SK-N-SH (cell line): Measurements from ENCODE around the gene AK5. TPM values are rescaled to one million over a fixed set of nuclear protein-coding genes. Genes with fewer than 3 reads are reported as not detected.

Experiments
- CTCF ChIA-PET: fragments of 300-600, 350-600 bp; formaldehyde crosslinking; extraction: SDS; loops from one replicate; lab custom pipeline; 2021; lab: Yijun Ruan, JAX
- POLR2A ChIA-PET: fragments of 350-600 bp; sonication (Branson Sonifier 250); formaldehyde crosslinking; extraction: SDS; loops from one replicate; lab custom pipeline; 2020; ENCODE audit warnings: antibody characterized with exemption, inconsistent platforms; lab: Yijun Ruan, JAX
- DNase-seq: peaks from one replicate; pipeline ENCODE4 v3.0.0; 2012
- H2AFZ ChIP-seq: fragments of 200-600 bp; sonication (generic); 2 replicates; pipeline ENCODE4 v1.8.1; 2016; ENCODE audit warnings: antibody characterized with exemption, mild to moderate bottlenecking, low read depth
- H3F3A ChIP-seq: fragments of 200-600 bp; sonication (generic); replicated peaks from 2 replicates; pipeline ENCODE3; 2016; ENCODE audit warnings: antibody characterized with exemption, mild to moderate bottlenecking; ENCODE audit not compliant: insufficient read depth
- H3K27ac ChIP-seq, 2 experiments: fragments of 200-500 bp in 1 of 2; fragments of 200-600 bp in 1 of 2; sonication (Bioruptor generic) in 1 of 2; sonication (generic), shearing (Covaris generic) in 1 of 2; 2 replicates each; pipeline versions ENCODE4 v1.5.1 to v1.6.1; 2014 to 2016; ENCODE audit warnings: low read depth in 2 of 2, inconsistent platforms in 1 of 2, low read length in 1 of 2, mild to moderate bottlenecking in 1 of 2, mixed read lengths in 1 of 2
- H3K27me3 ChIP-seq: fragments of 200-600 bp; sonication (generic), shearing (Covaris generic); 2 replicates; pipeline ENCODE4 v1.6.1; 2016; ENCODE audit warnings: mixed run types; ENCODE audit not compliant: insufficient read depth
- H3K36me3 ChIP-seq, 2 experiments: fragments of 200-500 bp in 1 of 2; fragments of 200-600 bp in 1 of 2; sonication (Bioruptor generic) in 1 of 2; sonication (generic) in 1 of 2; replicated peaks in 1 of 2; 2 replicates each; pipeline versions ENCODE3 to v1.5.1; 2014 to 2016; ENCODE audit warnings: low read length in 1 of 2, mild to moderate bottlenecking in 1 of 2; ENCODE audit not compliant: insufficient read depth in 2 of 2, control insufficient read depth in 1 of 2
- H3K4me1 ChIP-seq, 2 experiments: fragments of 200-500 bp in 1 of 2; fragments of 200-600 bp in 1 of 2; sonication (Bioruptor generic) in 1 of 2; sonication (generic), shearing (Covaris generic) in 1 of 2; 2 replicates each; pipeline versions ENCODE4 v1.5.1 to v1.6.1; 2014 to 2016; ENCODE audit warnings: low read depth in 1 of 2, low read length in 1 of 2, mixed run types in 1 of 2; ENCODE audit not compliant: insufficient read depth in 2 of 2, control insufficient read depth in 1 of 2
- H3K4me2 ChIP-seq: fragments of 200-600 bp; sonication (generic), shearing (Covaris generic); 2 replicates; pipeline ENCODE4 v1.6.1; 2017; ENCODE audit warnings: mixed run types
- H3K4me3 ChIP-seq, 2 experiments: fragments of 200-500 bp in 1 of 2; fragments of 200-600 bp in 1 of 2; sonication (Bioruptor generic) in 1 of 2; sonication (generic), shearing (Covaris generic) in 1 of 2; 2 replicates each; pipeline versions ENCODE4 v1.5.1 to v1.8.1; 2014 to 2016; ENCODE audit warnings: low read depth in 2 of 2, inconsistent platforms in 1 of 2, low read length in 1 of 2, mild to moderate bottlenecking in 1 of 2, mixed read lengths in 1 of 2, moderate library complexity in 1 of 2
- H3K79me2 ChIP-seq: fragments of 200-600 bp; sonication (generic); 2 replicates; pipeline ENCODE4 v1.8.1; 2017; ENCODE audit warnings: mild to moderate bottlenecking; ENCODE audit not compliant: insufficient read depth
- H3K9ac ChIP-seq: fragments of 200-600 bp; sonication (generic); 2 replicates; pipeline ENCODE4 v1.6.1; 2017; ENCODE audit warnings: mixed run types
- H3K9me2 ChIP-seq: fragments of 200-600 bp; sonication (generic); 2 replicates; pipeline ENCODE4 v1.6.1; 2017; ENCODE audit warnings: mixed run types
- H3K9me3 ChIP-seq: fragments of 200-600 bp; sonication (generic); 2 replicates; pipeline ENCODE4 v1.6.1; 2017; ENCODE audit warnings: mixed run types, mild to moderate bottlenecking, moderate library complexity
- H4K20me1 ChIP-seq: fragments of 200-600 bp; sonication (generic); 2 replicates; pipeline ENCODE4 v1.6.1; 2017; ENCODE audit warnings: mild to moderate bottlenecking, mixed run types; ENCODE audit not compliant: insufficient read depth
- CHD2 ChIP-seq: fragments of 150-350 bp; IDR thresholded peaks from 2 replicates; pipeline ENCODE4 v1.6.1; 2018; ENCODE audit warnings: low read length; ENCODE audit not compliant: partially characterized antibody
- CTCF ChIP-seq: fragments of 200-600 bp; sonication (generic); IDR thresholded peaks from 2 replicates; pipeline ENCODE4 v1.6.1; 2017; ENCODE audit warnings: antibody characterized with exemption, mild to moderate bottlenecking, moderate library complexity
- ELF1 ChIP-seq: IDR thresholded peaks from 2 replicates; pipeline ENCODE4 v1.4.0; 2012
- FOSL2 ChIP-seq: IDR thresholded peaks from 2 replicates; pipeline ENCODE4 v1.4.0; 2012; ENCODE audit warnings: low read depth, mild to moderate bottlenecking, moderate library complexity, borderline replicate concordance
- FOXM1 ChIP-seq: IDR thresholded peaks from 2 replicates; pipeline ENCODE4 v1.4.0; 2012; ENCODE audit warnings: low read depth, mild to moderate bottlenecking
- GABPA ChIP-seq: IDR thresholded peaks from 2 replicates; pipeline ENCODE4 v1.4.0; 2012; ENCODE audit warnings: low read depth, mild to moderate bottlenecking
- IRF3 ChIP-seq: fragments of 150-350 bp; IDR thresholded peaks from 2 replicates; pipeline ENCODE4 v1.6.1; 2016; ENCODE audit warnings: mild to moderate bottlenecking, low read depth, low read length
- MEF2A ChIP-seq: IDR thresholded peaks from 2 replicates; pipeline ENCODE4 v1.4.0; 2012; ENCODE audit warnings: low read depth, borderline replicate concordance
- NFIC ChIP-seq: IDR thresholded peaks from 2 replicates; pipeline ENCODE4 v1.4.0; 2012; ENCODE audit warnings: borderline replicate concordance
- RAD21 ChIP-seq: IDR thresholded peaks from 2 replicates; pipeline ENCODE4 v1.6.1; 2012; ENCODE audit warnings: mild to moderate bottlenecking, low read length
- RXRA ChIP-seq: IDR thresholded peaks from 2 replicates; pipeline ENCODE4 v1.4.0; 2012; ENCODE audit warnings: low read depth, mild to moderate bottlenecking, borderline replicate concordance
- SMC3 ChIP-seq: IDR thresholded peaks from 2 replicates; pipeline ENCODE4 v1.6.1; 2012; ENCODE audit warnings: low read depth, low read length, improper control_type of control experiment
- TAF1 ChIP-seq: IDR thresholded peaks from 2 replicates; pipeline ENCODE4 v1.6.1; 2012; ENCODE audit warnings: low read depth, mild to moderate bottlenecking, low read length, moderate library complexity, borderline replicate concordance
- TEAD4 ChIP-seq: IDR thresholded peaks from 2 replicates; pipeline ENCODE4 v1.4.0; 2012; ENCODE audit warnings: mild to moderate bottlenecking, borderline replicate concordance; ENCODE audit not compliant: insufficient read depth
- YY1 ChIP-seq: IDR thresholded peaks from 2 replicates; pipeline ENCODE4 v1.4.0; 2012; ENCODE audit warnings: low read depth, mild to moderate bottlenecking
- WGBS: methylation state at CpG from one replicate; pipeline ENCODE4 v1.1.6; 2017; ENCODE audit warnings: low lambda C conversion rate; 5-methylcytosine and 5-hydroxymethylcytosine counted together
- polyA plus RNA-seq, 3 experiments: library from polyadenylated mRNA; depleted of rRNA; stranded (reverse); fragments of >200 nt; gene quantifications; 2 replicates each; pipeline ENCODE4 v1.2.3, GENCODE V29; 2012
- TF ChIP-seq, protein P1 (sequence below): IDR thresholded peaks from 2 replicates; pipeline ENCODE4 v1.4.0; 2012; ENCODE audit warnings: low read depth
- TF ChIP-seq, protein P2 (sequence below): IDR thresholded peaks from 2 replicates; pipeline ENCODE4; 2012
- TF ChIP-seq, protein P3 (sequence below): IDR thresholded peaks from 2 replicates; pipeline ENCODE4 v1.6.1; 2012; ENCODE audit warnings: mild to moderate bottlenecking, low read depth, low read length, moderate library complexity

The AK5 gene
- polyA plus RNA-seq, 1 of the 3 experiments (the other 2 are of a cell fraction): 22.9 TPM

DNA sequence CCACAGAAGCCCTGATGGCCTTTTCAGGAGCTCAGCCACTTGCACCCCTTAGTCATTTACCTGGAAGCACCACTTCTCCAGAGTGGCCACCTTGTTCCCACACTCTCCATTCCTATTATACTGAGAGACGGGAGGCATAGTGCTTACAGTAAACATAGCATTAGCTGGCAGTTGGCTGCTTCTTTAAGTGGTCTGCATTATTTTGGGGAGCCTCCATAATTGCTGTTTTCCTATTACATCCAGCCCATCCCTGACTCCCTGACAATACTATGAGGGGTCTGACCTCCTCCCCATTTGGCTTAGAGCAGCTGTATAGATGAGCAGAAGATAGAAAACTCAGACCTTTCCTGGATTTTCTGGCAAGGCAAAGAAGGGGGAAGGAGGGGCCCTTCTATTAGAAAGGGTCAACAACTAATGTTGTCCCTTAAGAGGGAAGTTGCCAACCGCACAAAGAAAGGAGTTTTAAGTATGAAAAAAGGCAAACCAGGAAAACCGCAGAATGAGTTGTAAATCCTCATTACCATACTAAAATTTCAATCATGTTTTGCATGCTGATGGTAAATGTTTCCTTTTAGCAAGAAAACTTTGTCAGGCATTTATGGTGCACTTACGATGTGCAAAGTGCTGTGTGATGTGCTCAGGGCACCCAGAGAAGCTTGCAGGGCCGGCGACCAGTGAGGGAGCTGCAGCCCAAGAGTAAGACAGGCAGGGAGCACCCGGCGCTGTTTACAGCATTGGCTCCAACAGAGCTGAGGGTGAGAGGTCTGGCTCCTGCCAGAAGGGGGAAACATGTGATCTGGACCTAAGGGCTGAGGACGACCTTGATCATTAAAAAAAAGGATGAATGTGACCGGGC is 233.3 kb downstream of the AK5 start:
- H3K9ac ChIP-seq: peak overlapping the region; percentile 63
- peaks cover 14 to 28% of the 10 kb centered on the region in 2 experiments for H3K4me1 ChIP-seq
- H3K27me3 ChIP-seq: no peaks in the 10 kb centered on the region
- H3K4me2 ChIP-seq: peak overlapping the region; percentile 62
- H3K36me3 ChIP-seq: peaks cover 0 to 3% of the 10 kb centered on the region in 2 experiments
- H3K27ac ChIP-seq: peak overlapping the region; percentile 85 to 95
- 45% methylated on average over 10 of the region's 10 CpGs for WGBS
- DNase-seq: no peak
- no peak for TF ChIP-seq FOSL2
- TF ChIP-seq IRF3: no peak
- TF ChIP-seq, protein P1, sequence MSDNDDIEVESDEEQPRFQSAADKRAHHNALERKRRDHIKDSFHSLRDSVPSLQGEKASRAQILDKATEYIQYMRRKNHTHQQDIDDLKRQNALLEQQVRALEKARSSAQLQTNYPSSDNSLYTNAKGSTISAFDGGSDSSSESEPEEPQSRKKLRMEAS: 0 out of 2 replicates have a peak, but pooled peaks have one; percentile 14
- TF ChIP-seq FOXM1: no peak
- no peak for TF ChIP-seq MEF2A
- no peak for TF ChIP-seq SMC3
- TF ChIP-seq RAD21: peak; percentile 26; the same call in 1 of the 2 replicates
- TF ChIP-seq TAF1: 0 out of 2 replicates have a peak, but pooled peaks have one; percentile 12
- TF ChIP-seq TEAD4: 0 out of 2 replicates have a peak, but pooled peaks have one; percentile 11
- no peak for TF ChIP-seq RXRA
- TF ChIP-seq CTCF: peak; percentile 45
- TF ChIP-seq, all 33 proteins: peak for 5
- H3K9me2 ChIP-seq: no peaks in the 10 kb centered on the region
- H3F3A ChIP-seq: peaks cover 48% of the 10 kb centered on the region
- CTCF ChIA-PET: interaction anchor here (0.6 to 1.6 kb wide), 5 partner anchors 10 to 1093 kb away, joined by 3 to 4 read pairs (median 4); no protein-coding TSS in a partner anchor
- H3K9me3 ChIP-seq: no peaks in the 10 kb centered on the region
- H3K4me3 ChIP-seq: no peak overlapping the region
- POLR2A ChIA-PET: no interaction called here
- H4K20me1 ChIP-seq: no peaks in the 10 kb centered on the region
- H2AFZ ChIP-seq: no peak overlapping the region
- H3K79me2 ChIP-seq: no peaks in the 10 kb centered on the region

- DNase-seq: no peak
- WGBS: 92% methylated on average over 2 of the region's 2 CpGs
- Histone ChIP-seq H3K27me3 (no peaks in the 10 kb centered on the region), H4K20me1 (no peaks in the 10 kb centered on the region), H3K79me2 (no peaks in the 10 kb centered on the region), H3K4me2 (no peak overlapping the region), H3K27ac (peak overlapping the region; percentile 18 to 95; a peak in 2 of 4 replicates), H3K36me3 (peaks cover 0 to 3% of the 10 kb centered on the region in 2 experiments), H3K9me3 (no peaks in the 10 kb centered on the region), H2AFZ (no peak overlapping the region), H3F3A (peaks cover 38% of the 10 kb centered on the region), H3K9ac (no peak overlapping the region), H3K9me2 (no peaks in the 10 kb centered on the region), H3K4me1 (peaks cover 14 to 25% of the 10 kb centered on the region in 2 experiments), H3K4me3 (no peak overlapping the region)
- ChIA-PET POLR2A (no interaction called here), CTCF (interaction anchor here (1.5 to 1.6 kb wide), 2 partner anchors 12 to 17 kb away, joined by 4 read pairs; no protein-coding TSS in a partner anchor)
- TF ChIP-seq GABPA (no peak), CHD2 (no peak), MEF2A (no peak), ELF1 (no peak), NFIC (no peak), YY1 (no peak), RAD21 (no peak)
- TF ChIP-seq, protein P2, sequence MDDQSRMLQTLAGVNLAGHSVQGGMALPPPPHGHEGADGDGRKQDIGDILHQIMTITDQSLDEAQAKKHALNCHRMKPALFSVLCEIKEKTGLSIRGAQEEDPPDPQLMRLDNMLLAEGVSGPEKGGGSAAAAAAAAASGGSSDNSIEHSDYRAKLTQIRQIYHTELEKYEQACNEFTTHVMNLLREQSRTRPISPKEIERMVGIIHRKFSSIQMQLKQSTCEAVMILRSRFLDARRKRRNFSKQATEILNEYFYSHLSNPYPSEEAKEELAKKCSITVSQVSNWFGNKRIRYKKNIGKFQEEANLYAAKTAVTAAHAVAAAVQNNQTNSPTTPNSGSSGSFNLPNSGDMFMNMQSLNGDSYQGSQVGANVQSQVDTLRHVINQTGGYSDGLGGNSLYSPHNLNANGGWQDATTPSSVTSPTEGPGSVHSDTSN: no peak
- TF ChIP-seq, protein P3, sequence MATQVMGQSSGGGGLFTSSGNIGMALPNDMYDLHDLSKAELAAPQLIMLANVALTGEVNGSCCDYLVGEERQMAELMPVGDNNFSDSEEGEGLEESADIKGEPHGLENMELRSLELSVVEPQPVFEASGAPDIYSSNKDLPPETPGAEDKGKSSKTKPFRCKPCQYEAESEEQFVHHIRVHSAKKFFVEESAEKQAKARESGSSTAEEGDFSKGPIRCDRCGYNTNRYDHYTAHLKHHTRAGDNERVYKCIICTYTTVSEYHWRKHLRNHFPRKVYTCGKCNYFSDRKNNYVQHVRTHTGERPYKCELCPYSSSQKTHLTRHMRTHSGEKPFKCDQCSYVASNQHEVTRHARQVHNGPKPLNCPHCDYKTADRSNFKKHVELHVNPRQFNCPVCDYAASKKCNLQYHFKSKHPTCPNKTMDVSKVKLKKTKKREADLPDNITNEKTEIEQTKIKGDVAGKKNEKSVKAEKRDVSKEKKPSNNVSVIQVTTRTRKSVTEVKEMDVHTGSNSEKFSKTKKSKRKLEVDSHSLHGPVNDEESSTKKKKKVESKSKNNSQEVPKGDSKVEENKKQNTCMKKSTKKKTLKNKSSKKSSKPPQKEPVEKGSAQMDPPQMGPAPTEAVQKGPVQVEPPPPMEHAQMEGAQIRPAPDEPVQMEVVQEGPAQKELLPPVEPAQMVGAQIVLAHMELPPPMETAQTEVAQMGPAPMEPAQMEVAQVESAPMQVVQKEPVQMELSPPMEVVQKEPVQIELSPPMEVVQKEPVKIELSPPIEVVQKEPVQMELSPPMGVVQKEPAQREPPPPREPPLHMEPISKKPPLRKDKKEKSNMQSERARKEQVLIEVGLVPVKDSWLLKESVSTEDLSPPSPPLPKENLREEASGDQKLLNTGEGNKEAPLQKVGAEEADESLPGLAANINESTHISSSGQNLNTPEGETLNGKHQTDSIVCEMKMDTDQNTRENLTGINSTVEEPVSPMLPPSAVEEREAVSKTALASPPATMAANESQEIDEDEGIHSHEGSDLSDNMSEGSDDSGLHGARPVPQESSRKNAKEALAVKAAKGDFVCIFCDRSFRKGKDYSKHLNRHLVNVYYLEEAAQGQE: no peak
These were observed 234.3 kb downstream of the AK5 start for GRCh38 chr1:77516106-77516505.
